ENCODE results near the gene HABP4.

DNA sequence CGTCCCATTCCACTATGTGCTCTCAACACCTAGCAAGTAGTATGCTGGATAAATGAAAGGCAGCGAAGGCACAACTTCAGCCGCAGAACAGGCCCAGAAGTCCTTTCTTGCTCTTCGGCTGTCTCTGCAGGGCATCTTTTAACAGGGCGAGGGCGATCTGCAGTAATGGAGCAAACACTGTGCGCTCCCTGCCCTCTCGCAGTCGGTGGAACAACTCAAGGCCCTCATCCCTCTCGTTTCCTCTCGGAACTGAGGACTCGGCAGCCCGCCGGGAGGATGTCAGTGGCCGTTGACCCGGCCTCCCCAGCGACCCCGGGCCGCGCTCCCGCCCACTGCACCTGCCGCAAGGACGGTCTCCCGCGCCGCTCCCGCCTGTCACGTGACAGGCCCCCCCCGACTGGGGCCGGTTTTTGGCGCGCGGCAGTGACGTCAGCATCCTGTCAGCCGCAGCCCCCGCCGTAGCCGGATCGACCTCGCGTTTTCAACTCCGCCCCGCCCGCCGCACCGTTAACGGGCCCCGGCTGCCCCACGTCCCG is 32.9 kb upstream of the HABP4 start:
- TF ChIP-seq GATA3 (IDR thresholded peaks at IDR 0.05; ENCODE audit: low read depth, low read length) = no peak
- no peak for TF ChIP-seq GATA2 (IDR thresholded peaks at IDR 0.05; ENCODE audit: low read depth, low read length)

Measured in SH-SY5Y (cell line).